ENCODE data around the gene FAM120A.

The FAM120A gene

GRCh38 chr9:93594041-93594756 is 142.7 kb downstream of the FAM120A start:
- DNase-seq (ENCODE audit: low spot score), result no peak

GRCh38 chr9:93595461-93595860 is 144.0 kb downstream of the FAM120A start:
- DNase-seq (ENCODE audit: low spot score), result no peak

- DNase-seq (ENCODE audit: low spot score), result no peak
These were observed 144.4 kb downstream of the FAM120A start for GRCh38 chr9:93595861-93596365.

- DNase-seq (ENCODE audit: low spot score), result no peak
These were observed 144.9 kb downstream of the FAM120A start for GRCh38 chr9:93596399-93596798.

- DNase-seq (ENCODE audit: low spot score), result no peak
These were observed 145.7 kb downstream of the FAM120A start for GRCh38 chr9:93597142-93597706.

GRCh38 chr9:93597871-93598646 is 146.6 kb downstream of the FAM120A start:
- no peak for DNase-seq (ENCODE audit: low spot score)

- DNase-seq (ENCODE audit: low spot score), result no peak
These were observed 147.3 kb downstream of the FAM120A start for GRCh38 chr9:93598647-93599241.

- DNase-seq (ENCODE audit: low spot score), result no peak
These were observed 148.3 kb downstream of the FAM120A start for GRCh38 chr9:93599571-93600403.

- no peak for DNase-seq (ENCODE audit: low spot score)
These were observed 149.0 kb downstream of the FAM120A start for GRCh38 chr9:93600504-93600903.

GRCh38 chr9:93601063-93601462 is 149.6 kb downstream of the FAM120A start:
- no peak for DNase-seq (ENCODE audit: low spot score)

- no peak for DNase-seq (ENCODE audit: low spot score)
These were observed 150.2 kb downstream of the FAM120A start for GRCh38 chr9:93601666-93602065.

GRCh38 chr9:93603011-93603410 is 151.5 kb downstream of the FAM120A start:
- no peak for DNase-seq (ENCODE audit: low spot score)

- no peak for DNase-seq (ENCODE audit: low spot score)
These were observed 152.4 kb downstream of the FAM120A start for GRCh38 chr9:93603906-93604326.

GRCh38 chr9:93606187-93606586 is 154.7 kb downstream of the FAM120A start:
- DNase-seq (ENCODE audit: low spot score), result no peak

GRCh38 chr9:93610206-93610605 is 158.7 kb downstream of the FAM120A start:
- DNase-seq (ENCODE audit: low spot score), result no peak

GRCh38 chr9:93612052-93612795 is 160.7 kb downstream of the FAM120A start:
- DNase-seq (ENCODE audit: low spot score), result no peak

- no peak for DNase-seq (ENCODE audit: low spot score)
These were observed 161.3 kb downstream of the FAM120A start for GRCh38 chr9:93612796-93613154.

- no peak for DNase-seq (ENCODE audit: low spot score)
These were observed 161.7 kb downstream of the FAM120A start for GRCh38 chr9:93613174-93613573.

GRCh38 chr9:93613791-93614190 is 162.3 kb downstream of the FAM120A start:
- DNase-seq (ENCODE audit: low spot score), result no peak

- no peak for DNase-seq (ENCODE audit: low spot score)
These were observed 163.5 kb downstream of the FAM120A start for GRCh38 chr9:93614830-93615468.

All from HuH-7 (cell line).